Spleen (tissue), 7 donors: ENCODE results near the gene NHERF2.

Experiments used
- POLR2A ChIP-seq, 3 donors: fragments of 450-650 bp; IDR thresholded peaks; one replicate each; pipeline ENCODE4 v1.5.1; 2017; ENCODE audit warnings: antibody characterized with exemption in 3 of 3, mild to moderate bottlenecking in 1 of 3
- TF ChIP-seq, protein P1 (sequence below), 11 experiments: fragments of 200-600 bp in 7 of 11; fragments of 450-650 bp in 4 of 11; sonication (generic) in 4 of 11; IDR thresholded peaks in 8 of 11; conservative IDR thresholded peaks in 3 of 11; 1 replicate in 7 of 11; 2 replicates in 4 of 11; pipeline versions ENCODE4 v1.4.0 to v1.8.0; 2016 to 2021; ENCODE audit warnings: antibody characterized with exemption in 11 of 11, inconsistent platforms in 4 of 11, mild to moderate bottlenecking in 1 of 11
- donor health status: DM: no; HTN: no; CAD: no; lungs with moderate emphysema.
- donor health status: DM: no; HTN: no; CAD: no.
- donor health status: DM: no; HTN: no; CAD: no.

DNA sequence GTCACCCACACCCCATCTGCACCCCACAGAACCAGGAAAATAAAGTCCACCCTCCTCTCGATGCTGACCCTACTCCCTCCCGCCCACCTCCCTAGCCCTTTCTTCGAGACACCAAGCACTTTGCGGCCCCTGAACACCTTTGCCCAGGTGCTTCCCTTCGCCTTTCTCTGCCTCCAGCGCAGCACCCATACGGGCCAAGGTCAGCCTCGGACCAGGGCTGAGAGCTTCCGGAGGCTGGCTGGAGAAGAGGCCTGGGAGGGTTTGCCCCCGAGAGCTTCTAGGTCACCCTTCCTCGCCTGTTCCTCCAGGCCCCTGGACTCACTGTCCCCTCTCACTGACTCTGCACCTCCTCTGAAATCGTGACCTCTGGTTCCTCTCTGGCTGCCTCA, 2.7 kb upstream of the NHERF2 start:
- TF ChIP-seq POLR2A (IDR thresholded peaks at IDR 0.05): no peak
- TF ChIP-seq, protein P1, sequence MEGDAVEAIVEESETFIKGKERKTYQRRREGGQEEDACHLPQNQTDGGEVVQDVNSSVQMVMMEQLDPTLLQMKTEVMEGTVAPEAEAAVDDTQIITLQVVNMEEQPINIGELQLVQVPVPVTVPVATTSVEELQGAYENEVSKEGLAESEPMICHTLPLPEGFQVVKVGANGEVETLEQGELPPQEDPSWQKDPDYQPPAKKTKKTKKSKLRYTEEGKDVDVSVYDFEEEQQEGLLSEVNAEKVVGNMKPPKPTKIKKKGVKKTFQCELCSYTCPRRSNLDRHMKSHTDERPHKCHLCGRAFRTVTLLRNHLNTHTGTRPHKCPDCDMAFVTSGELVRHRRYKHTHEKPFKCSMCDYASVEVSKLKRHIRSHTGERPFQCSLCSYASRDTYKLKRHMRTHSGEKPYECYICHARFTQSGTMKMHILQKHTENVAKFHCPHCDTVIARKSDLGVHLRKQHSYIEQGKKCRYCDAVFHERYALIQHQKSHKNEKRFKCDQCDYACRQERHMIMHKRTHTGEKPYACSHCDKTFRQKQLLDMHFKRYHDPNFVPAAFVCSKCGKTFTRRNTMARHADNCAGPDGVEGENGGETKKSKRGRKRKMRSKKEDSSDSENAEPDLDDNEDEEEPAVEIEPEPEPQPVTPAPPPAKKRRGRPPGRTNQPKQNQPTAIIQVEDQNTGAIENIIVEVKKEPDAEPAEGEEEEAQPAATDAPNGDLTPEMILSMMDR (IDR thresholded peaks at IDR 0.05 in 8 of 11, conservative IDR thresholded peaks at IDR 0.05 in 3 of 11): no peak
